22Rv1 (cell line): ENCODE results near the gene CCDC34.

Experiments used
- H3K27ac ChIP-seq: fragments of 450-650 bp; 2 replicates; pipeline ENCODE4 v1.5.1; 2017
- CTCF ChIP-seq: fragments of 450-650 bp; IDR thresholded peaks from 2 replicates; pipeline ENCODE4 v1.5.1; 2017; ENCODE audit warnings: mild to moderate bottlenecking
- ZFX ChIP-seq: fragments of 450-650 bp; IDR thresholded peaks from 2 replicates; pipeline ENCODE4 v1.6.1; 2017; ENCODE audit warnings: antibody characterized with exemption, borderline replicate concordance

CCDC34 gene

GRCh38 chr11:27406498-27407354, 43.7 kb upstream of the CCDC34 start:
- no peak overlapping the region for H3K27ac ChIP-seq
- no peak for TF ChIP-seq ZFX

- H3K27ac ChIP-seq = no peak overlapping the region
- no peak for TF ChIP-seq ZFX
- TF ChIP-seq CTCF = no peak
Measured at GRCh38 chr11:27405134-27405533, 42.1 kb upstream of the CCDC34 start.

GRCh38 chr11:27404427-27404826, 41.4 kb upstream of the CCDC34 start:
- TF ChIP-seq ZFX = no peak
- TF ChIP-seq CTCF = no peak
- no peak overlapping the region for H3K27ac ChIP-seq

GRCh38 chr11:27403195-27403594, 40.2 kb upstream of the CCDC34 start:
- TF ChIP-seq CTCF (no peak), ZFX (no peak)
- H3K27ac ChIP-seq = no peak overlapping the region

GRCh38 chr11:27402450-27402849, 39.4 kb upstream of the CCDC34 start:
- H3K27ac ChIP-seq = no peak overlapping the region

GRCh38 chr11:27401833-27402316, 38.9 kb upstream of the CCDC34 start:
- H3K27ac ChIP-seq = no peak overlapping the region
- TF ChIP-seq CTCF = no peak
- no peak for TF ChIP-seq ZFX

More at GRCh38 chr11:27402450-27402849, 39.4 kb upstream of the CCDC34 start:
- TF ChIP-seq CTCF (no peak), ZFX (no peak)

GRCh38 chr11:27401280-27401832, 38.3 kb upstream of the CCDC34 start:
- H3K27ac ChIP-seq = no peak overlapping the region
- TF ChIP-seq CTCF (no peak), ZFX (no peak)
